GM18951 (cell line): ENCODE measurements around the gene TRIP10.

ENCODE experiments used
- POLR2A ChIP-seq: IDR thresholded peaks from 4 replicates; pipeline ENCODE4 v1.6.1; 2011; ENCODE audit warnings: mild to moderate bottlenecking; ENCODE audit not compliant: insufficient read length, insufficient read depth; ENCODE audit errors: extremely low read depth
- in situ Hi-C: fragments of 300-500 bp; cut with MboI; formaldehyde crosslinking; loops from one replicate; pipeline ENCODE4 v1.12.0; 2022; ENCODE audit warnings: low sequenced_read_pairs, mixed read lengths, inconsistent platforms; ENCODE audit not compliant: unreplicated experiment

Gene TRIP10

DNA sequence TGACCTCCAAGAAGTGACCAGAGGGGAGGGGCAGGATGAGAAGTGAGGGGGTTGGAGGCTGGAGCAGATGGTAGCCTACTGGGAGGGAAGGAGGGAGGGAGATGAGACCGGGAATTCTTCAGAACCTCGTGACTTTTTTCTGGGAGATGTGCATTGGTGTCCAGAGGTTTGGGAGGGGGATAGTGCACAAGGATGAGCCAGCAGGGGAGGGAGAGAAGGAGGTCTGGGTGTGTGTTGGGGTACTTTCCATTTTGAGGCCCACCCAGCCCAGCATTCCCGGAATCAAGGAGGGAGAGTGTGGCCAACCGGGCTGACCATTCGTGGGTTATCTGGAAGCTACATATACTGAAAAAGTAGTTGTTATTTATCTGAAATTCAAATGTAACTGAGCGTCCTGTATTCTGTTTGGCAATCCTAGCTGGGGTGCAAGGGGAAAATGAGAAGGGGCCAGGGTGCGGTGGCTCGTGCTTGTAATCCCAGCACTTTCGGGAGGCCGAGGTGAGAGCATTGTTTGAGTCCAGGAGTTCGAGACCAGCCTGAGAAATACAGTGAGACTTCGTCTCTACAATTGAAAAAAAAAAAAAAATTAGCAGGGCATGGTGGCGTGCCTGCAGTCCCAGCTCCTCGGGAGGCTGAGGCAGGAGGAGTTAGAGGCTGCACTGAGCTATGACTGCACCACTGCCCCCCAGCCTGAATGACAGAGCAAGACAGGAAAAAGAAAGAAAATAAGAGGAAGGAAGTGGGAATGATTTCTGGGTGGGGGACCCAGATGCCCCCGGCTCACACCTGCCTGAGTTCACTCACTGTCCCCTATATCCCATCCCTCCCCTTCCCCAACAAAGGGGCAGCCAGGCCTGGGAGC, 14.6 kb upstream of the TRIP10 start:
- TF ChIP-seq POLR2A: no peak
- in situ Hi-C loops: no loop called here

DNA sequence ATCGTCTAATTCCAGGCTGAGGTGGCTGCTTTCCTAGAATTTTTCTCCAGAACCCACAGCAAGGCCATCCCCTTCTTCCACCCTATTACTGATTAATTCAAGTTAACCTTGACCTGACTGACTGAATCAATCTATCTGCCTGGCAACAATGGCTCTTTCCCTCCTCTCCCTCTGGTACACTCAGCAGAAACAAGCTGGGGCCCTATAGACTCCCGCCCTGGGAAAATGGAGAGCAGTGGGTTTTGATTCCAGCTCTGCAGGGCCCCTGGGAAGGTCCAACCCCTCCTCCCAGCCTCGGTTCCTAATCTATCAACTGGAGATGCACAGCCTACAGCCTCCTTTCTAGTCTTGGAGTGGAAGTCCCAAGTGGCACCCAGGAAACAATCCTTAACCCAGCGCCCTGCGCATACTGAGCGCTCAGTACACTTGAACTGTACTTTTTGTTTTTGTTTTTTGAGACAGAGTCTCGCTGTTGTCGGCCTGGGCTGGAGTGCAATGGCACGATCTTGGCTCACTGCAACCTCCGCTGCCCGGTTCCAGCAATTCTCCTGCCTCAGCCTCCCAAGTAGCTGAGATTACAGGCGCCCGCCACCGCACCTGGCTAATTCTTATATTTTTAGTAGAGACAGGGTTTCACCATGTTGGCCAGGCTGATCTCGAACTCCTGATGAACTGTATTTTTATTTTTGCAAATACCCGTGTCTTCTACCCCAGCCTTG, 13.8 kb upstream of the TRIP10 start:
- in situ Hi-C loops: no loop called here
- TF ChIP-seq POLR2A: no peak

GRCh38 chr19:6728346-6728745, 11.1 kb upstream of the TRIP10 start:
- no peak for TF ChIP-seq POLR2A
- in situ Hi-C loops: no loop called here

DNA sequence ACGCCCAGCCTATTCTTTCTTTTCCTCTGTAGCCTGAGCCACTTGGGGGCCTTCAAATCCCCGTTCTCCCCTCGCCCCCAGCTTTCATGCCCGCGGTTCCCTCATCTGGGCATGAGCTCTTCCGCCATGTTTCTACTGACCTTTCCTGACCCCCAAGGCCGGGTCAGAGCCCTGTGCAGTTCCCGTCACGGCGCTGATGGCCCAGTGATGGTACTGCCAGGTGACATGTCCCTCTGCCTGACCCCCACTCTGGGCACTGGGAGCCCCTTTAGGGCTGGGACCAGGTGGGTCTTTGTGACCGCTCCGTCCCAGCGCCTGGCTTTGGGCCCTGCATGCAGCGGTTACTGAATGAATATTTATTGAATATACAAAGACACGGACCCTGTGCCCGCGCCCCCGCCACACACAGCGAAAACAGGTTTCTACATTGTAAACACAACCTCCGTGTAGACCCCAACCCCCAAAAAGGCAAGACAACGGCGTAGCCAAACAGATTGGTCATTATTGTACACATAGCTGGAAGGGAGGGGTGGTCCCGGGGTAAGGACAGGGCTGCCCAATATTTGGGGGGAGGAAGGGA, 9.8 kb upstream of the TRIP10 start:
- TF ChIP-seq POLR2A: no peak
- in situ Hi-C loops: loop anchor here (10.0 kb wide), 1 partner anchor 205 kb away; no protein-coding TSS in a partner anchor

DNA sequence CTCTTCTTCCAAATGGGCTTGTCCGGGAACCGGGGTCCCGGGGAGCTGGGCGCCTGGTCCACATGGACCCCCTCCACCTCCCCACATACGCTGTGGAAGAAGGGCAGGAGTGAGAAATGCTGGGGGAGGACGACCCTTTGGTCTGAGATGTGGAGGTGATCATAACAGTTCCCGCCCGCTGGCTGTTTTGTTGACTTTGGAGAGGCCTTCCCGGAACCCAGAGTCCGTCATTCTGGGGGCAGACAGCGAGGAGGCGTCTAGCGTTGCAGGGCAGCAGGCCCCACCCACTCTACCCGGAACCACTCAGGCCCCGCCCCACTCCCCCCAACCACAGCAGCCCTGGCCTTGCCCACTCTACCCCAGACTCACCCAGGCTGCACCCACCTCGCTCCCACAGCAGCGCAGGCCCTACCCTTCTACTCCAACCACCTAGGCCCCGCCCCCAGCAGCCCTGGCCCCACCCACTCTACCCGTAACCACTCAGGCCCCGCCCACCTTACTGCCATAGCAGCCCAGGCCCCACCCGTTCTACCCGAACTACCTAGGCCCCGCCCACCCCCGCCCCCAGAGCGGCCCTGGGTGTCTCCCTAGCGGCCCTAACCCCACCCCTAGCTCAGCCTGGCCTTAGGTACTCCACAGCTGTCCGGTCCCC, 9.2 kb upstream of the TRIP10 start:
- in situ Hi-C loops: loop anchor here (10.0 kb wide), 1 partner anchor 205 kb away; no protein-coding TSS in a partner anchor
- TF ChIP-seq POLR2A: no peak

GRCh38 chr19:6730941-6731670, 8.4 kb upstream of the TRIP10 start:
- in situ Hi-C loops: loop anchor here (10.0 kb wide), 1 partner anchor 206 kb away; no protein-coding TSS in a partner anchor
- TF ChIP-seq POLR2A: no peak

DNA sequence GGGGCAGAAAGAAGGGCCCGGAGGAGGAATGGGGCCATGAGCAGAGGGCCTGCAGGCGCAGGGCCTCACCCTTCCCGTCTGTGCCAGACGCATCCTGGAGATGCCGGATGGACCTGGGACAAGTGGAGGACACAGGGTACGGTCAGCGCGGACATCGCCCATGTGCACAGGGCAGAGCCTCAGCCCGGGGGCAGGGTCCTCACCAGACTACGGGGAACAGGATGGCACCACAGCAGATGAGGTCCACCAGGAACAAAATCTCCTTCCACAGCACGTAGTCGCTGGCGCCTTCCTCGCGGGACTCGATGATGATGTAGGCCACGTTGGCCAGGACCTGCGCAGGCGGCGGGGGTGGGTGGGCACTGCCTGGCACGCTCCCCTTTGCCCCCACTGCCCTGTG, 7.7 kb upstream of the TRIP10 start:
- no peak for TF ChIP-seq POLR2A
- in situ Hi-C loops: loop anchor here (10.0 kb wide), 1 partner anchor 207 kb away; no protein-coding TSS in a partner anchor

GRCh38 chr19:6732803-6733337, 6.6 kb upstream of the TRIP10 start:
- in situ Hi-C loops: loop anchor here (10.0 kb wide), 1 partner anchor 208 kb away; no protein-coding TSS in a partner anchor
- TF ChIP-seq POLR2A: no peak

DNA sequence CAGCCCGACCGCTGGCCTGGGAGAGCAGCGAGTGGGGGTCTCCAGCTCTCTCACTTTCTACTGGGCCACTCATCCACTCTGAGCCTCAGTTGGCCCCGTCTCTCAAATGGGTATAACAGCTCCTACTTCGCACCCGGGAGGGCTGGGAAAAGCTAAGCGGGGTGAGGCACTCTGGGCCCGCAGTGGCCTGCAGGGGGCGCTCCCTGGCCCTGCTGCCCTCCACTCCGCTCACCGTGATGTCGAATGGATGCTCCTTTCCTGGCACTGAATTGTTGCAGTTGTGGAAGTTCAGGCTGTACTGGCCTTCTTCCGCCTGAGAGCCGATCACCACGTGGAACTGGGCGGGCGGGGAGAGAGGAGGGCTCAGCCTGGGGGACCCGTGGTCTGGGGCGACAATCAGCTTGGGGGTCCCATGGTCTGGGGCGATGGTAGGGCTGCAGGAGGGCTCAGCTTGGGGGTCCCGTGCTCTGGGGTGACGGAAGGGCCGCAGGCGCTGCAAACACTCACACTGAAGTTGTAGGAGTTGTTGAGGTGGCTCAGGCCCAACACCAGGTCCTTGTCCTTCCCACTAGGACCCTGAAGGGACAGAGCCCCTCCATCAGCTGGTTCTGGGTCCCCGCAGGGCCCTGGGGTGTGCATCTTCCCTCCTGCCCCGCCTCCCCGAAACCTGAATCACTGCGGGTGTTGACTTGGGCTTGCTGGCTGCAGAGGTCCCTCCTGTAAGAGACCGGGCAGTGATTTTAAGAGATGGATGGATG, 6.0 kb upstream of the TRIP10 start:
- no peak for TF ChIP-seq POLR2A
- in situ Hi-C loops: loop anchor here (10.0 kb wide), 1 partner anchor 209 kb away; no protein-coding TSS in a partner anchor

GRCh38 chr19:6734096-6734696, 5.3 kb upstream of the TRIP10 start:
- no peak for TF ChIP-seq POLR2A
- in situ Hi-C loops: loop anchor here (10.0 kb wide), 1 partner anchor 209 kb away; no protein-coding TSS in a partner anchor
